Peyer's patch (tissue), 4 donors: Measurements from ENCODE around the gene WDR26.
"Not testable (repeated sequence)": the region's sequence is repeated elsewhere in the genome, so short reads cannot be mapped to it uniquely, and the experiment has no call there.

ENCODE experiments used
- CTCF ChIP-seq, 6 experiments: fragments of 450-650 bp in 4 of 6; fragments of 200-600 bp in 2 of 6; sonication (generic) in 1 of 6; IDR thresholded peaks; one replicate each; pipeline ENCODE4 v1.5.1; 2017 to 2019; ENCODE audit warnings: antibody characterized with exemption in 6 of 6, mild to moderate bottlenecking in 3 of 6, moderate library complexity in 1 of 6
- POLR2A ChIP-seq, 2 donors: fragments of 450-650 bp; IDR thresholded peaks; one replicate each; pipeline ENCODE4 v1.5.1; 2017; ENCODE audit warnings: antibody characterized with exemption in 2 of 2, mild to moderate bottlenecking in 2 of 2, moderate library complexity in 2 of 2

GRCh38 chr1:224349716-224350115 is 84.9 kb downstream of the WDR26 start:
- not testable (repeated sequence) for TF ChIP-seq CTCF, POLR2A (IDR thresholded peaks at IDR 0.05)
